HEK293T (cell line): ENCODE data around the gene NTMT1.

ENCODE experiments used
- CTCF ChIA-PET: fragments of 350-600 bp; formaldehyde crosslinking; extraction: SDS; loops from one replicate; lab custom pipeline; 2021; ENCODE audit warnings: antibody characterized with exemption, inconsistent platforms; lab: Yijun Ruan, JAX
- POLR2A ChIA-PET: fragments of 350-600 bp; formaldehyde crosslinking; extraction: SDS; loops from one replicate; lab custom pipeline; 2020; ENCODE audit warnings: antibody characterized with exemption, inconsistent platforms; lab: Yijun Ruan, JAX
- DNase-seq: peaks from one replicate; pipeline ENCODE4 v3.0.0; 2012; ENCODE audit warnings: mixed read lengths; ENCODE audit errors: extremely low spot score
- ARNT ChIP-seq: fragments of 450-650 bp; IDR thresholded peaks from 2 replicates; pipeline ENCODE4 v1.6.1; 2017; ENCODE audit warnings: mild to moderate bottlenecking
- BHLHE40 ChIP-seq: fragments of 450-650 bp; IDR thresholded peaks from 2 replicates; pipeline ENCODE4 v1.6.1; 2016; ENCODE audit warnings: mild to moderate bottlenecking, moderate library complexity, borderline replicate concordance
- CTBP1 ChIP-seq: fragments of 450-650 bp; IDR thresholded peaks from 2 replicates; pipeline ENCODE4 v1.6.1; 2016; ENCODE audit warnings: borderline replicate concordance
- ELF4 ChIP-seq: fragments of 450-650 bp; IDR thresholded peaks from 2 replicates; pipeline ENCODE4 v1.6.1; 2017; ENCODE audit warnings: antibody characterized with exemption
- FOXA1 ChIP-seq: fragments of 450-650 bp; IDR thresholded peaks from 2 replicates; pipeline ENCODE4 v1.6.1; 2016; ENCODE audit warnings: mild to moderate bottlenecking
- FOXK2 ChIP-seq: fragments of 450-650 bp; IDR thresholded peaks from 2 replicates; pipeline ENCODE4 v1.6.1; 2016; ENCODE audit warnings: mild to moderate bottlenecking
- FOXM1 ChIP-seq: fragments of 450-650 bp; IDR thresholded peaks from 2 replicates; pipeline ENCODE4 v1.6.1; 2017; ENCODE audit warnings: mild to moderate bottlenecking, borderline replicate concordance
- HDGF ChIP-seq: fragments of 450-650 bp; IDR thresholded peaks from 2 replicates; pipeline ENCODE4 v1.6.1; 2017; ENCODE audit warnings: antibody characterized with exemption, borderline replicate concordance
- L3MBTL2 ChIP-seq: fragments of 450-650 bp; conservative IDR thresholded peaks from 2 replicates; pipeline ENCODE4 v1.6.1; 2016; ENCODE audit warnings: mild to moderate bottlenecking
- LEF1 ChIP-seq: fragments of 450-650 bp; IDR thresholded peaks from 2 replicates; pipeline ENCODE4 v1.6.1; 2017; ENCODE audit warnings: mild to moderate bottlenecking, borderline replicate concordance
- NFRKB ChIP-seq: fragments of 450-650 bp; IDR thresholded peaks from 2 replicates; pipeline ENCODE4 v1.6.1; 2016; ENCODE audit warnings: mild to moderate bottlenecking, moderate library complexity
- PKNOX1 ChIP-seq: fragments of 450-650 bp; IDR thresholded peaks from 2 replicates; pipeline ENCODE4 v1.6.1; 2016
- SP1 ChIP-seq: fragments of 450-650 bp; IDR thresholded peaks from 2 replicates; pipeline ENCODE4 v1.6.1; 2017
- SUZ12 ChIP-seq: fragments of 450-650 bp; IDR thresholded peaks from 2 replicates; pipeline ENCODE4 v1.6.1; 2016; ENCODE audit warnings: mild to moderate bottlenecking
- TARDBP ChIP-seq: fragments of 450-650 bp; IDR thresholded peaks from 2 replicates; pipeline ENCODE4 v1.6.1; 2016
- ZNF384 ChIP-seq: fragments of 450-650 bp; IDR thresholded peaks from 2 replicates; pipeline ENCODE4 v1.6.1; 2016

NTMT1 gene

GRCh38 chr9:129583308-129584038 lies 42.5 kb upstream of the NTMT1 start:
- ChIA-PET POLR2A (interaction anchor here (1.2 to 1.4 kb wide), 2 partner anchors 13 to 24 kb away, joined by 3 to 5 read pairs; no protein-coding TSS in a partner anchor), CTCF (no interaction called here)
- no peak for TF ChIP-seq ELF4
- TF ChIP-seq FOXK2, result no peak
- no peak for TF ChIP-seq NFRKB
- TF ChIP-seq FOXA1, result no peak
- no peak for TF ChIP-seq ZNF384
- no peak for TF ChIP-seq LEF1
- DNase-seq, result no peak

GRCh38 chr9:129584136-129584535 lies 41.8 kb upstream of the NTMT1 start:
- CTCF ChIA-PET, result interaction anchor here (0.6 kb wide), 1 partner anchor 410 kb away, joined by 3 read pairs; no protein-coding TSS in a partner anchor

GRCh38 chr9:129585352-129585751 lies 40.6 kb upstream of the NTMT1 start:
- no peak for TF ChIP-seq CTBP1
- TF ChIP-seq BHLHE40, result no peak
- no peak for TF ChIP-seq ARNT
- no peak for TF ChIP-seq TARDBP
- ChIA-PET CTCF (no interaction called here), POLR2A (interaction anchor here (1.3 kb wide), 1 partner anchor 89 kb away, joined by 3 read pairs; no protein-coding TSS in a partner anchor)
- DNase-seq, result no peak

More at GRCh38 chr9:129584136-129584535, 41.8 kb upstream of the NTMT1 start:
- POLR2A ChIA-PET, result interaction anchor here (0.9 to 1.4 kb wide), 4 partner anchors 12 to 88 kb away, joined by 3 to 5 read pairs (median 3); no protein-coding TSS in a partner anchor
- TF ChIP-seq ELF4, result peak; percentile 67; the same call in 1 of the 2 replicates
- no peak for TF ChIP-seq LEF1
- no peak for TF ChIP-seq TARDBP
- peak; percentile 82 for DNase-seq

- CTCF ChIA-PET, result no interaction called here
- no peak for DNase-seq
- no peak for TF ChIP-seq FOXA1
- POLR2A ChIA-PET, result interaction anchor here (1.4 kb wide), 1 partner anchor 97 kb away, joined by 3 read pairs; no protein-coding TSS in a partner anchor
Measured at GRCh38 chr9:129586245-129586644, 39.7 kb upstream of the NTMT1 start.

- no peak for TF ChIP-seq ELF4
- TF ChIP-seq FOXA1, result no peak
- TF ChIP-seq BHLHE40, result no peak
- no peak for TF ChIP-seq ZNF384
- no peak for TF ChIP-seq CTBP1
- TF ChIP-seq PKNOX1, result no peak
- TF ChIP-seq HDGF, result no peak
- no peak for TF ChIP-seq FOXM1
- CTCF ChIA-PET, result interaction anchor here (0.5 kb wide), 1 partner anchor 89 kb away, joined by 3 read pairs; no protein-coding TSS in a partner anchor
- no peak for DNase-seq
- POLR2A ChIA-PET, result interaction anchor here (1.0 to 1.4 kb wide), 3 partner anchors 10 to 97 kb away, joined by 3 read pairs; no protein-coding TSS in a partner anchor
Measured at GRCh38 chr9:129586685-129587084, 39.3 kb upstream of the NTMT1 start.

GRCh38 chr9:129587487-129588262 lies 38.3 kb upstream of the NTMT1 start:
- no peak; the same call in 1 of the 2 replicates for TF ChIP-seq PKNOX1
- no peak for TF ChIP-seq TARDBP
- TF ChIP-seq ARNT, result no peak
- TF ChIP-seq SUZ12, result no peak
- no peak for TF ChIP-seq L3MBTL2
- TF ChIP-seq SP1, result no peak
- TF ChIP-seq FOXK2, result no peak
- TF ChIP-seq NFRKB, result no peak
- TF ChIP-seq FOXA1, result no peak
- no peak for TF ChIP-seq LEF1
- CTCF ChIA-PET, result no interaction called here
- DNase-seq, result no peak
- POLR2A ChIA-PET, result interaction anchor here (1.0 to 1.1 kb wide), 2 partner anchors 9 to 92 kb away, joined by 3 read pairs; no protein-coding TSS in a partner anchor

- DNase-seq, result no peak
- TF ChIP-seq LEF1 (no peak), ELF4 (no peak), TARDBP (no peak), FOXK2 (no peak), FOXM1 (no peak), ARNT (no peak), ZNF384 (no peak), FOXA1 (no peak), L3MBTL2 (no peak)
- POLR2A ChIA-PET, result no interaction called here
- CTCF ChIA-PET, result no interaction called here
Measured at GRCh38 chr9:129590466-129590865, 35.5 kb upstream of the NTMT1 start.
